ENCODE data around the gene L3MBTL3. TPM values are rescaled to one million over a fixed set of nuclear protein-coding genes. Genes with fewer than 3 reads are reported as not detected.

L3MBTL3 gene
- total RNA-seq (2014; rRNA removed; shearing (Covaris generic)): 12.3 and 24.7 TPM in 2 replicates

- H3K27me3 ChIP-seq (replicated peaks): no peaks in the 10 kb centered on the region
Observed at GRCh38 chr6:130018292-130018743, at the start of gene L3MBTL3. Gene L3MBTL3 (plus strand): TSS chr6:130018581. CDS start chr6:130042700, 24,119 bp downstream.

GRCh38 chr6:129969064-129969463 is 49.3 kb upstream of the L3MBTL3 start:
- peak in 1 of 2 experiments; percentile 38 for DNase-seq (ENCODE audit: low read depth in 1 of 2, low spot score in 2 of 2)
- no peaks in the 10 kb centered on the region for H3K27me3 ChIP-seq (replicated peaks)
- H3K27ac ChIP-seq: no peak overlapping the region
- H3K4me3 ChIP-seq: no peak overlapping the region
- H3K36me3 ChIP-seq: no peaks in the 10 kb centered on the region
- H3K4me1 ChIP-seq (replicated peaks): peaks cover 26% of the 10 kb centered on the region
- H3K9me3 ChIP-seq (replicated peaks): no peaks in the 10 kb centered on the region

More at GRCh38 chr6:130018292-130018743, at the start of gene L3MBTL3:
- H3K4me1 ChIP-seq (replicated peaks): peaks cover 10% of the 10 kb centered on the region
- peak; percentile 83 to 90 for DNase-seq (ENCODE audit: low read depth in 1 of 2, low spot score in 2 of 2)
- peak within 1 kb of the TSS; percentile 40; the same call in 1 of the 2 replicates for H3K27ac ChIP-seq
- peak within 1 kb of the TSS; percentile 89 for H3K4me3 ChIP-seq
- peaks cover 7% of the 10 kb centered on the region; the same call in 1 of the 2 replicates for H3K36me3 ChIP-seq
- no peaks in the 10 kb centered on the region for H3K9me3 ChIP-seq (replicated peaks)

GRCh38 chr6:129976110-129976509 is 42.3 kb upstream of the L3MBTL3 start:
- DNase-seq (ENCODE audit: low read depth in 1 of 2, low spot score in 2 of 2): no peak
- Histone ChIP-seq H3K27me3 (replicated peaks) (no peaks in the 10 kb centered on the region), H3K9me3 (replicated peaks) (no peaks in the 10 kb centered on the region), H3K36me3 (no peaks in the 10 kb centered on the region), H3K27ac (no peak overlapping the region), H3K4me1 (replicated peaks) (no peaks in the 10 kb centered on the region), H3K4me3 (no peak overlapping the region)

GRCh38 chr6:129978148-129978916 is 40.0 kb upstream of the L3MBTL3 start:
- no peaks in the 10 kb centered on the region for H3K9me3 ChIP-seq (replicated peaks)
- DNase-seq (ENCODE audit: low read depth in 1 of 2, low spot score in 2 of 2): no peak
- H3K4me1 ChIP-seq (replicated peaks): no peaks in the 10 kb centered on the region
- H3K27ac ChIP-seq: no peak overlapping the region
- no peaks in the 10 kb centered on the region for H3K27me3 ChIP-seq (replicated peaks)
- H3K4me3 ChIP-seq: no peak overlapping the region
- H3K36me3 ChIP-seq: no peaks in the 10 kb centered on the region

GRCh38 chr6:129980821-129981220 is 37.6 kb upstream of the L3MBTL3 start:
- H3K36me3 ChIP-seq: no peaks in the 10 kb centered on the region
- no peak for DNase-seq (ENCODE audit: low read depth in 1 of 2, low spot score in 2 of 2)
- no peaks in the 10 kb centered on the region for H3K27me3 ChIP-seq (replicated peaks)
- no peaks in the 10 kb centered on the region for H3K4me1 ChIP-seq (replicated peaks)
- no peak overlapping the region for H3K27ac ChIP-seq
- no peaks in the 10 kb centered on the region for H3K9me3 ChIP-seq (replicated peaks)
- no peak overlapping the region for H3K4me3 ChIP-seq

GRCh38 chr6:129981598-129981997 is 36.8 kb upstream of the L3MBTL3 start:
- no peak overlapping the region for H3K27ac ChIP-seq
- no peaks in the 10 kb centered on the region for H3K27me3 ChIP-seq (replicated peaks)
- no peaks in the 10 kb centered on the region for H3K9me3 ChIP-seq (replicated peaks)
- H3K36me3 ChIP-seq: no peaks in the 10 kb centered on the region
- no peak for DNase-seq (ENCODE audit: low read depth in 1 of 2, low spot score in 2 of 2)
- H3K4me3 ChIP-seq: no peak overlapping the region
- H3K4me1 ChIP-seq (replicated peaks): no peaks in the 10 kb centered on the region

GRCh38 chr6:129989396-129989795 is 29.0 kb upstream of the L3MBTL3 start:
- Histone ChIP-seq H3K27me3 (replicated peaks) (no peaks in the 10 kb centered on the region; the same call in 1 of the 2 replicates), H3K36me3 (no peaks in the 10 kb centered on the region), H3K27ac (no peak overlapping the region), H3K4me1 (replicated peaks) (no peaks in the 10 kb centered on the region), H3K4me3 (no peak overlapping the region), H3K9me3 (replicated peaks) (no peaks in the 10 kb centered on the region)
- no peak for DNase-seq (ENCODE audit: low read depth in 1 of 2, low spot score in 2 of 2)

GRCh38 chr6:129992881-129993280 is 25.5 kb upstream of the L3MBTL3 start:
- Histone ChIP-seq H3K36me3 (no peaks in the 10 kb centered on the region), H3K9me3 (replicated peaks) (no peaks in the 10 kb centered on the region), H3K27me3 (replicated peaks) (no peaks in the 10 kb centered on the region; the same call in 1 of the 2 replicates), H3K27ac (no peak overlapping the region), H3K4me3 (no peak overlapping the region), H3K4me1 (replicated peaks) (no peaks in the 10 kb centered on the region)
- DNase-seq (ENCODE audit: low read depth in 1 of 2, low spot score in 2 of 2): no peak

GRCh38 chr6:129994410-129994809 is 24.0 kb upstream of the L3MBTL3 start:
- DNase-seq (ENCODE audit: low read depth in 1 of 2, low spot score in 2 of 2): no peak
- Histone ChIP-seq H3K27me3 (replicated peaks) (no peaks in the 10 kb centered on the region), H3K4me3 (no peak overlapping the region), H3K9me3 (replicated peaks) (no peaks in the 10 kb centered on the region), H3K36me3 (no peaks in the 10 kb centered on the region), H3K4me1 (replicated peaks) (no peaks in the 10 kb centered on the region), H3K27ac (no peak overlapping the region)

GRCh38 chr6:129996387-129996786 is 22.0 kb upstream of the L3MBTL3 start:
- Histone ChIP-seq H3K4me3 (no peak overlapping the region), H3K27ac (no peak overlapping the region), H3K27me3 (replicated peaks) (no peaks in the 10 kb centered on the region), H3K4me1 (replicated peaks) (no peaks in the 10 kb centered on the region), H3K9me3 (replicated peaks) (no peaks in the 10 kb centered on the region), H3K36me3 (no peaks in the 10 kb centered on the region)
- no peak for DNase-seq (ENCODE audit: low read depth in 1 of 2, low spot score in 2 of 2)

GRCh38 chr6:130000526-130001421 is 17.6 kb upstream of the L3MBTL3 start:
- no peak for DNase-seq (ENCODE audit: low read depth in 1 of 2, low spot score in 2 of 2)
- no peak overlapping the region for H3K27ac ChIP-seq
- H3K27me3 ChIP-seq (replicated peaks): no peaks in the 10 kb centered on the region
- H3K4me3 ChIP-seq: no peak overlapping the region
- no peaks in the 10 kb centered on the region for H3K4me1 ChIP-seq (replicated peaks)
- no peaks in the 10 kb centered on the region for H3K36me3 ChIP-seq
- no peaks in the 10 kb centered on the region for H3K9me3 ChIP-seq (replicated peaks)

- Histone ChIP-seq H3K4me3 (no peak overlapping the region), H3K27me3 (replicated peaks) (no peaks in the 10 kb centered on the region), H3K27ac (no peak overlapping the region), H3K4me1 (replicated peaks) (no peaks in the 10 kb centered on the region), H3K36me3 (no peaks in the 10 kb centered on the region), H3K9me3 (replicated peaks) (no peaks in the 10 kb centered on the region)
- no peak for DNase-seq (ENCODE audit: low read depth in 1 of 2, low spot score in 2 of 2)
Observed at GRCh38 chr6:130008236-130008873, 10.0 kb upstream of the L3MBTL3 start.

GRCh38 chr6:130009146-130009545 is 9.2 kb upstream of the L3MBTL3 start:
- Histone ChIP-seq H3K4me1 (replicated peaks) (no peaks in the 10 kb centered on the region), H3K27ac (no peak overlapping the region), H3K36me3 (no peaks in the 10 kb centered on the region), H3K9me3 (replicated peaks) (no peaks in the 10 kb centered on the region), H3K4me3 (no peak overlapping the region), H3K27me3 (replicated peaks) (no peaks in the 10 kb centered on the region)
- DNase-seq (ENCODE audit: low read depth in 1 of 2, low spot score in 2 of 2): no peak
